ENCODE data around the gene IFI44L. TPM values are rescaled to one million over a fixed set of nuclear protein-coding genes. Genes with fewer than 3 reads are reported as not detected.

Gene IFI44L
- polyA plus RNA-seq, 1 of the 3 experiments (the other 2 are of a cell fraction), result 1.1 TPM

- no peak overlapping the region for H2AFZ ChIP-seq (ENCODE audit: low read depth)
- CTCF ChIA-PET, result interaction anchor here (1.1 to 7.7 kb wide), 3 partner anchors 64 to 550 kb away, joined by 3 to 61 read pairs (median 5); no protein-coding TSS in a partner anchor
- no peaks in the 10 kb centered on the region for H3K9me3 ChIP-seq
- H4K20me1 ChIP-seq (ENCODE audit: insufficient read depth), result no peaks in the 10 kb centered on the region
- H3K9ac ChIP-seq, result no peak overlapping the region
- H3K36me3 ChIP-seq (replicated peaks in 1 of 2; ENCODE audit: control insufficient read depth in 1 of 2, insufficient read depth in 2 of 2, low read length in 1 of 2), result no peaks in the 10 kb centered on the region
- H3K27ac ChIP-seq (ENCODE audit: low read depth in 2 of 2, low read length in 1 of 2), result no peak overlapping the region
- H3K27me3 ChIP-seq (ENCODE audit: insufficient read depth), result no peaks in the 10 kb centered on the region
- H3K4me3 ChIP-seq (ENCODE audit: low read depth in 2 of 2, low read length in 1 of 2), result no peak overlapping the region
- POLR2A ChIA-PET, result no interaction called here
- WGBS (ENCODE audit: low lambda C conversion rate), result 82% methylated on average over 2 of the region's 2 CpGs
- TF ChIP-seq, protein P1, sequence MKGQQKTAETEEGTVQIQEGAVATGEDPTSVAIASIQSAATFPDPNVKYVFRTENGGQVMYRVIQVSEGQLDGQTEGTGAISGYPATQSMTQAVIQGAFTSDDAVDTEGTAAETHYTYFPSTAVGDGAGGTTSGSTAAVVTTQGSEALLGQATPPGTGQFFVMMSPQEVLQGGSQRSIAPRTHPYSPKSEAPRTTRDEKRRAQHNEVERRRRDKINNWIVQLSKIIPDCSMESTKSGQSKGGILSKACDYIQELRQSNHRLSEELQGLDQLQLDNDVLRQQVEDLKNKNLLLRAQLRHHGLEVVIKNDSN (IDR thresholded peaks at IDR 0.05; ENCODE audit: borderline replicate concordance, low read depth), result no peak
- H3F3A ChIP-seq (replicated peaks; ENCODE audit: insufficient read depth), result peaks cover 11% of the 10 kb centered on the region
- H3K79me2 ChIP-seq (ENCODE audit: insufficient read depth), result no peaks in the 10 kb centered on the region
- H3K4me1 ChIP-seq (ENCODE audit: control insufficient read depth in 1 of 2, insufficient read depth in 2 of 2, low read depth in 1 of 2, low read length in 1 of 2), result peaks cover 0 to 4% of the 10 kb centered on the region in 2 experiments; a peak in 1 of 4 replicates
- H3K4me2 ChIP-seq, result no peak overlapping the region
- DNase-seq, result no peak
- no peaks in the 10 kb centered on the region for H3K9me2 ChIP-seq
These were observed 61.0 kb downstream of the IFI44L start for GRCh38 chr1:78681265-78681664.

DNA sequence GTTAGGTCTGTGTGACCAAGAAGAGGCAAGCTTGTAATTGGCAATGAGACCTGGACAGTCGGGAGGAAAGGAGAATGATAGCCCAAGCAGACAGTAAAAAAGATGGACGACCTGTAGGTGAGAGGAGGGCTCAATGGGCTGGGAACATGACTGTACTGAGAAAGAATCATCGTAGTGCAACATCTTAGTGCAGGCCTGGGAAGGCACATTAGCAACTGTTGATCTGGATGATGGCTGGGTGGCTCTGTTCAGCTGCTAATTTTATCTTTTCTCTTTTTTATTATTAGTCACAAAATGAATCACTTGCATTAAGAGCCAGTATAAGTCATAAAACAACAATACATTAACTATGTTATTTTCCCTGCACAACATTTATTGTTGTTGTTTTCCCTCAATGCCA is 62.2 kb downstream of the IFI44L start:
- Histone ChIP-seq H3K9ac (no peak overlapping the region), H3K9me3 (no peaks in the 10 kb centered on the region), H3K4me2 (no peak overlapping the region), H3K27me3 (ENCODE audit: insufficient read depth) (no peaks in the 10 kb centered on the region), H3K4me3 (ENCODE audit: low read depth in 2 of 2, low read length in 1 of 2) (no peak overlapping the region), H3K27ac (ENCODE audit: low read depth in 2 of 2, low read length in 1 of 2) (no peak overlapping the region; a peak in 1 of 4 replicates), H2AFZ (ENCODE audit: low read depth) (peak overlapping the region; percentile 54; the same call in 1 of the 2 replicates), H3K36me3 (replicated peaks in 1 of 2; ENCODE audit: control insufficient read depth in 1 of 2, insufficient read depth in 2 of 2, low read length in 1 of 2) (no peaks in the 10 kb centered on the region), H3K4me1 (ENCODE audit: control insufficient read depth in 1 of 2, insufficient read depth in 2 of 2, low read depth in 1 of 2, low read length in 1 of 2) (peaks cover 4% of the 10 kb centered on the region in 2 experiments; a peak in 3 of 4 replicates), H3F3A (replicated peaks; ENCODE audit: insufficient read depth) (peaks cover 15% of the 10 kb centered on the region), H3K9me2 (no peaks in the 10 kb centered on the region), H4K20me1 (ENCODE audit: insufficient read depth) (no peaks in the 10 kb centered on the region), H3K79me2 (ENCODE audit: insufficient read depth) (no peaks in the 10 kb centered on the region)
- DNase-seq, result no peak
- ChIA-PET CTCF (interaction anchor here (1.0 to 7.7 kb wide), 4 partner anchors 12 to 537 kb away, joined by 3 to 61 read pairs (median 4); no protein-coding TSS in a partner anchor), POLR2A (no interaction called here)
- TF ChIP-seq ELF1 (IDR thresholded peaks at IDR 0.05), result no peak
- TF ChIP-seq FOSL2 (IDR thresholded peaks at IDR 0.05; ENCODE audit: borderline replicate concordance, low read depth), result 0 out of 2 replicates have a peak, but pooled peaks have one; percentile 3
- no peak for TF ChIP-seq TAF1 (IDR thresholded peaks at IDR 0.05; ENCODE audit: borderline replicate concordance, low read depth, low read length)
- 43% methylated on average over 3 of the region's 3 CpGs for WGBS (ENCODE audit: low lambda C conversion rate)

- DNase-seq, result no peak
- no peak overlapping the region for H3K4me3 ChIP-seq (ENCODE audit: low read depth in 2 of 2, low read length in 1 of 2)
- H3K36me3 ChIP-seq (replicated peaks in 1 of 2; ENCODE audit: control insufficient read depth in 1 of 2, insufficient read depth in 2 of 2, low read length in 1 of 2), result no peaks in the 10 kb centered on the region
- no peak overlapping the region for H3K4me2 ChIP-seq
- 53% methylated on average over 2 of the region's 2 CpGs for WGBS (ENCODE audit: low lambda C conversion rate)
- H2AFZ ChIP-seq (ENCODE audit: low read depth), result no peak overlapping the region
- no peaks in the 10 kb centered on the region for H3K79me2 ChIP-seq (ENCODE audit: insufficient read depth)
- POLR2A ChIA-PET, result no interaction called here
- no peaks in the 10 kb centered on the region for H3K9me3 ChIP-seq
- no peaks in the 10 kb centered on the region for H3K9me2 ChIP-seq
- H4K20me1 ChIP-seq (ENCODE audit: insufficient read depth), result no peaks in the 10 kb centered on the region
- H3K9ac ChIP-seq, result no peak overlapping the region
- H3F3A ChIP-seq (replicated peaks; ENCODE audit: insufficient read depth), result peaks cover 19% of the 10 kb centered on the region
- peaks cover 4 to 8% of the 10 kb centered on the region in 2 experiments; a peak in 3 of 4 replicates for H3K4me1 ChIP-seq (ENCODE audit: control insufficient read depth in 1 of 2, insufficient read depth in 2 of 2, low read depth in 1 of 2, low read length in 1 of 2)
- CTCF ChIA-PET, result interaction anchor here (0.7 to 7.7 kb wide), 4 partner anchors 12 to 577 kb away, joined by 3 to 61 read pairs (median 4); no protein-coding TSS in a partner anchor
- TF ChIP-seq, protein P2, sequence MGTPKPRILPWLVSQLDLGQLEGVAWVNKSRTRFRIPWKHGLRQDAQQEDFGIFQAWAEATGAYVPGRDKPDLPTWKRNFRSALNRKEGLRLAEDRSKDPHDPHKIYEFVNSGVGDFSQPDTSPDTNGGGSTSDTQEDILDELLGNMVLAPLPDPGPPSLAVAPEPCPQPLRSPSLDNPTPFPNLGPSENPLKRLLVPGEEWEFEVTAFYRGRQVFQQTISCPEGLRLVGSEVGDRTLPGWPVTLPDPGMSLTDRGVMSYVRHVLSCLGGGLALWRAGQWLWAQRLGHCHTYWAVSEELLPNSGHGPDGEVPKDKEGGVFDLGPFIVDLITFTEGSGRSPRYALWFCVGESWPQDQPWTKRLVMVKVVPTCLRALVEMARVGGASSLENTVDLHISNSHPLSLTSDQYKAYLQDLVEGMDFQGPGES (IDR thresholded peaks at IDR 0.05; ENCODE audit: low read depth, low read length), result no peak
- TF ChIP-seq SMC3 (IDR thresholded peaks at IDR 0.05; ENCODE audit: low read depth, low read length) (no peak), EZH2phosphoT487 (IDR thresholded peaks at IDR 0.05; ENCODE audit: borderline replicate concordance, low read depth) (no peak), FOXM1 (IDR thresholded peaks at IDR 0.05; ENCODE audit: low read depth) (no peak)
- TF ChIP-seq, protein P3, sequence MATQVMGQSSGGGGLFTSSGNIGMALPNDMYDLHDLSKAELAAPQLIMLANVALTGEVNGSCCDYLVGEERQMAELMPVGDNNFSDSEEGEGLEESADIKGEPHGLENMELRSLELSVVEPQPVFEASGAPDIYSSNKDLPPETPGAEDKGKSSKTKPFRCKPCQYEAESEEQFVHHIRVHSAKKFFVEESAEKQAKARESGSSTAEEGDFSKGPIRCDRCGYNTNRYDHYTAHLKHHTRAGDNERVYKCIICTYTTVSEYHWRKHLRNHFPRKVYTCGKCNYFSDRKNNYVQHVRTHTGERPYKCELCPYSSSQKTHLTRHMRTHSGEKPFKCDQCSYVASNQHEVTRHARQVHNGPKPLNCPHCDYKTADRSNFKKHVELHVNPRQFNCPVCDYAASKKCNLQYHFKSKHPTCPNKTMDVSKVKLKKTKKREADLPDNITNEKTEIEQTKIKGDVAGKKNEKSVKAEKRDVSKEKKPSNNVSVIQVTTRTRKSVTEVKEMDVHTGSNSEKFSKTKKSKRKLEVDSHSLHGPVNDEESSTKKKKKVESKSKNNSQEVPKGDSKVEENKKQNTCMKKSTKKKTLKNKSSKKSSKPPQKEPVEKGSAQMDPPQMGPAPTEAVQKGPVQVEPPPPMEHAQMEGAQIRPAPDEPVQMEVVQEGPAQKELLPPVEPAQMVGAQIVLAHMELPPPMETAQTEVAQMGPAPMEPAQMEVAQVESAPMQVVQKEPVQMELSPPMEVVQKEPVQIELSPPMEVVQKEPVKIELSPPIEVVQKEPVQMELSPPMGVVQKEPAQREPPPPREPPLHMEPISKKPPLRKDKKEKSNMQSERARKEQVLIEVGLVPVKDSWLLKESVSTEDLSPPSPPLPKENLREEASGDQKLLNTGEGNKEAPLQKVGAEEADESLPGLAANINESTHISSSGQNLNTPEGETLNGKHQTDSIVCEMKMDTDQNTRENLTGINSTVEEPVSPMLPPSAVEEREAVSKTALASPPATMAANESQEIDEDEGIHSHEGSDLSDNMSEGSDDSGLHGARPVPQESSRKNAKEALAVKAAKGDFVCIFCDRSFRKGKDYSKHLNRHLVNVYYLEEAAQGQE (IDR thresholded peaks at IDR 0.05; ENCODE audit: low read depth, low read length), result no peak
- H3K27me3 ChIP-seq (ENCODE audit: insufficient read depth), result no peaks in the 10 kb centered on the region
- no peak overlapping the region for H3K27ac ChIP-seq (ENCODE audit: low read depth in 2 of 2, low read length in 1 of 2)
These were observed 62.8 kb downstream of the IFI44L start for GRCh38 chr1:78683079-78683478.

All from SK-N-SH (cell line).